Measurements from ENCODE around the gene RHEBL1.

The RHEBL1 gene

DNA sequence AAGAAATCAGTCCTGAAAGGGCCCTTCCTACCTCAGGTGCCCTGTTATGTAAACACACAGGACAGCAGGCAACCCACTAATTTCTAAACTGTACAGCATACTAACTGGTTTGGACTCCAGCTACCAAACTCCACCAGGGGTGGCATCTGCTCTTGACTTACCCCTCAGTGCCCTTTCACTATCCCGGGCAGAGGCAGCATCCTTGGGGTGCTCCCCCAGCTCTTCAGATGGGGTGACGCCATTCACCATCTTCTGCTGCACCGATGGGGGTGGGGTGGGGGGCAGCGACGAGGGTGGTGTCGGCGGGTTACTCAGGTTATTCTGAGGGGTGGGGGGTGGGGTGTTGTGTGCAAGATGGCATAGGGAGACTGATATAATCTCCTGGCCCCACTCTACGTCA lies 39.7 kb downstream of the RHEBL1 start:
- H3K36me3 ChIP-seq (ENCODE audit: control insufficient read depth in 2 of 2, insufficient read depth in 2 of 2, low read length in 2 of 2) = peaks cover 79 to 87% of the 10 kb centered on the region in 2 donors
- no peaks in the 10 kb centered on the region for H3K27me3 ChIP-seq (ENCODE audit: control insufficient read depth in 2 of 2, insufficient read depth in 2 of 2, low read length in 2 of 2)
- no peak overlapping the region for H3K9ac ChIP-seq (ENCODE audit: low read depth in 1 of 2, low read length in 2 of 2)
- no peak overlapping the region for H3K27ac ChIP-seq (ENCODE audit: low read depth in 2 of 2, low read length in 2 of 2)
- H3K9me3 ChIP-seq (ENCODE audit: control insufficient read depth in 2 of 2, low read length in 2 of 2) = no peaks in the 10 kb centered on the region
- no peaks in the 10 kb centered on the region for H3K4me1 ChIP-seq (ENCODE audit: control insufficient read depth in 2 of 2, insufficient read depth in 2 of 2, low read length in 2 of 2)
- no peak overlapping the region for H3K4me3 ChIP-seq (ENCODE audit: low read length in 2 of 2)

- Histone ChIP-seq H3K4me3 (ENCODE audit: low read length in 2 of 2) (no peak overlapping the region), H3K36me3 (ENCODE audit: control insufficient read depth in 2 of 2, insufficient read depth in 2 of 2, low read length in 2 of 2) (peaks cover 75 to 88% of the 10 kb centered on the region in 2 donors), H3K4me1 (ENCODE audit: control insufficient read depth in 2 of 2, insufficient read depth in 2 of 2, low read length in 2 of 2) (no peaks in the 10 kb centered on the region), H3K27ac (ENCODE audit: low read depth in 2 of 2, low read length in 2 of 2) (no peak overlapping the region), H3K9ac (ENCODE audit: low read depth in 1 of 2, low read length in 2 of 2) (no peak overlapping the region), H3K9me3 (ENCODE audit: control insufficient read depth in 2 of 2, low read length in 2 of 2) (no peaks in the 10 kb centered on the region), H3K27me3 (ENCODE audit: control insufficient read depth in 2 of 2, insufficient read depth in 2 of 2, low read length in 2 of 2) (no peaks in the 10 kb centered on the region)
These were observed 41.0 kb downstream of the RHEBL1 start for GRCh38 chr12:49028666-49029275.

DNA sequence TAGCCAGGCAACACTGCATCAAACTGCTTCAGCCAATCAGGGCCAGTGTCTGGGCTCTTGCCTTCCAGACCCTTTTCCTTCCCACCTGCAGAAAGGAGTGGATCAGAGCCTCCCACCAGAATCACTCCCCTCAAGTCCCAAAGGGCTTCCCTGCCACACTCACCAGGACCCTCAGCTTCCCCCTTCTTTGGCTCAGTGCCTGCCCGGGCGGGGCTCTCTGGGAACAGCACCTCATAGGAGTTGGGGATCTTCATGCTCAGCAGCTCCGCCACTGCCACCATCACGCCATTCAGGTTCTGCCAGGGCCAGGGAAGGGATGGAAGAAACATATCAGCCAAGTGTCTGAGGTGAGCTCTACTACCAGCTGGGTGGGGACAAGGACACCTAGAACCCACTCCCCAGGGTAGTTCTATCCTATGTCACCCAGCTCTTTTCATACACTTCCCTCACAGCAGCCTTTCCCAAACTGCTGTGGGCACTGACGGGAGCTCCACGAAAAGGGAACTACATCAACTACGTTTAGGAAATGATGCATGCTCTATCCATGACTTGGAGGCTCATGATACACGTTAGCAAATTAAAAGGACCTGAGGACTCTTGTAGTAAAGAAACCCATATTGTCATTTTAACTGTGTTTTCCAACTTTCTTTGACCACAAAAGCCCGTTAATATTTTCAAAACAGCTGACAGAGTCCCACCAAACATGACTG lies 41.8 kb downstream of the RHEBL1 start:
- no peaks in the 10 kb centered on the region for H3K9me3 ChIP-seq (ENCODE audit: control insufficient read depth in 2 of 2, low read length in 2 of 2)
- H3K36me3 ChIP-seq (ENCODE audit: control insufficient read depth in 2 of 2, insufficient read depth in 2 of 2, low read length in 2 of 2) = peaks cover 73 to 84% of the 10 kb centered on the region in 2 donors

GRCh38 chr12:49026678-49027480 lies 42.9 kb downstream of the RHEBL1 start:
- Histone ChIP-seq H3K4me1 (ENCODE audit: control insufficient read depth in 2 of 2, insufficient read depth in 2 of 2, low read length in 2 of 2) (no peaks in the 10 kb centered on the region), H3K9me3 (ENCODE audit: control insufficient read depth in 2 of 2, low read length in 2 of 2) (no peaks in the 10 kb centered on the region), H3K4me3 (ENCODE audit: low read length in 2 of 2) (no peak overlapping the region), H3K9ac (ENCODE audit: low read depth in 1 of 2, low read length in 2 of 2) (no peak overlapping the region), H3K27ac (ENCODE audit: low read depth in 2 of 2, low read length in 2 of 2) (no peak overlapping the region), H3K36me3 (ENCODE audit: control insufficient read depth in 2 of 2, insufficient read depth in 2 of 2, low read length in 2 of 2) (peaks cover 73 to 85% of the 10 kb centered on the region in 2 donors), H3K27me3 (ENCODE audit: control insufficient read depth in 2 of 2, insufficient read depth in 2 of 2, low read length in 2 of 2) (no peaks in the 10 kb centered on the region)

More for the DNA sequence above, 41.8 kb downstream of the RHEBL1 start:
- Histone ChIP-seq H3K4me1 (ENCODE audit: control insufficient read depth in 2 of 2, insufficient read depth in 2 of 2, low read length in 2 of 2) (no peaks in the 10 kb centered on the region), H3K27me3 (ENCODE audit: control insufficient read depth in 2 of 2, insufficient read depth in 2 of 2, low read length in 2 of 2) (no peaks in the 10 kb centered on the region), H3K27ac (ENCODE audit: low read depth in 2 of 2, low read length in 2 of 2) (no peak overlapping the region), H3K9ac (ENCODE audit: low read depth in 1 of 2, low read length in 2 of 2) (no peak overlapping the region), H3K4me3 (ENCODE audit: low read length in 2 of 2) (no peak overlapping the region)

DNA sequence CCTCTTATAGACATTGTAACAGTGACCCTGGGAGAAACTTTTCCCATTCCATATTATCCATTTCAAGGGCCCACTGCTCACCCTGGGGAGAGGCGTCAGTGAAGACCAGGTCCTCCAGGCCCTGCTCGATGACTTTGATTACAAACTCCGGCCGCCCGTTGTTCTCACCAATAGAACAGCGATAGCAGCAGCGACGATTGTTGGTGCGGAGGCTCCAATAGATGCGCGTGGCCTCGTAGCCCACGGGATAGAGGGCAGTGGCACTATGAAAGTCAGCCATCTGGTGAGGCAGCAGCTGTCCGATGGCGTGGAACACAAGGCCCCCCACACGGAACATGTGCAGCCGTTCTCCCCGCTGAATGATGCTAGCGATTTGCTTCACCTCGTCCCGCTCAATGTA lies 43.7 kb downstream of the RHEBL1 start:
- Histone ChIP-seq H3K9ac (ENCODE audit: low read depth in 1 of 2, low read length in 2 of 2) (no peak overlapping the region), H3K36me3 (ENCODE audit: control insufficient read depth in 2 of 2, insufficient read depth in 2 of 2, low read length in 2 of 2) (peaks cover 71 to 82% of the 10 kb centered on the region in 2 donors), H3K4me3 (ENCODE audit: low read length in 2 of 2) (no peak overlapping the region)

GRCh38 chr12:49025463-49025862 lies 44.3 kb downstream of the RHEBL1 start:
- no peaks in the 10 kb centered on the region for H3K27me3 ChIP-seq (ENCODE audit: control insufficient read depth in 2 of 2, insufficient read depth in 2 of 2, low read length in 2 of 2)
- peaks cover 67 to 79% of the 10 kb centered on the region in 2 donors for H3K36me3 ChIP-seq (ENCODE audit: control insufficient read depth in 2 of 2, insufficient read depth in 2 of 2, low read length in 2 of 2)

More for the DNA sequence above, 43.7 kb downstream of the RHEBL1 start:
- H3K27ac ChIP-seq (ENCODE audit: low read depth in 2 of 2, low read length in 2 of 2) = no peak overlapping the region
- H3K4me1 ChIP-seq (ENCODE audit: control insufficient read depth in 2 of 2, insufficient read depth in 2 of 2, low read length in 2 of 2) = no peaks in the 10 kb centered on the region
- no peaks in the 10 kb centered on the region for H3K27me3 ChIP-seq (ENCODE audit: control insufficient read depth in 2 of 2, insufficient read depth in 2 of 2, low read length in 2 of 2)
- H3K9me3 ChIP-seq (ENCODE audit: control insufficient read depth in 2 of 2, low read length in 2 of 2) = no peaks in the 10 kb centered on the region

DNA sequence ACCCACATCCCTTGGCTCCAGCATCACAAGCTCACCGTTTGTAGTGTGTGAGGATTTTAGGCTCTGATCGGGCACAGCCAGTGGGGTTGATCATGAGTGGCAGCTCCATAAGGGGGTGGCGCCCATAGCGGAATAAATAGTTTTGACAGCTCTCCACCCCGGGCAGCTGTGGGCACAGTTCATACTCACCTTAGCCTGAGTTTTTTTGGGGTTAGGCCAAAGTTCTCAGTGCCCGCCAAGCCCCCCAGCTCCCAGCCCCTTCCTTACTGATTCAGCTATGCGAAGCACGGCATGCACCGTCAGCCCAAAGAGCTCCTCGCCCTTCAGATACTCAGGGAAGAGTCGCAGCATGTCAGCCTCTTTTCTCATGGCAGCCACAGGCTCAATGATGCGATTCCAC lies 45.2 kb downstream of the RHEBL1 start:
- H3K9ac ChIP-seq (ENCODE audit: low read depth in 1 of 2, low read length in 2 of 2) = no peak overlapping the region
- peaks cover 67 to 73% of the 10 kb centered on the region in 2 donors for H3K36me3 ChIP-seq (ENCODE audit: control insufficient read depth in 2 of 2, insufficient read depth in 2 of 2, low read length in 2 of 2)
- peaks cover 0 to under 1% of the 10 kb centered on the region in 2 donors for H3K4me1 ChIP-seq (ENCODE audit: control insufficient read depth in 2 of 2, insufficient read depth in 2 of 2, low read length in 2 of 2)
- H3K4me3 ChIP-seq (ENCODE audit: low read length in 2 of 2) = no peak overlapping the region
- no peaks in the 10 kb centered on the region for H3K9me3 ChIP-seq (ENCODE audit: control insufficient read depth in 2 of 2, low read length in 2 of 2)
- H3K27me3 ChIP-seq (ENCODE audit: control insufficient read depth in 2 of 2, insufficient read depth in 2 of 2, low read length in 2 of 2) = no peaks in the 10 kb centered on the region
- no peak overlapping the region for H3K27ac ChIP-seq (ENCODE audit: low read depth in 2 of 2, low read length in 2 of 2)

More at GRCh38 chr12:49025463-49025862, 44.3 kb downstream of the RHEBL1 start:
- no peak overlapping the region for H3K4me3 ChIP-seq (ENCODE audit: low read length in 2 of 2)
- H3K9me3 ChIP-seq (ENCODE audit: control insufficient read depth in 2 of 2, low read length in 2 of 2) = no peaks in the 10 kb centered on the region
- no peak overlapping the region for H3K27ac ChIP-seq (ENCODE audit: low read depth in 2 of 2, low read length in 2 of 2)
- H3K9ac ChIP-seq (ENCODE audit: low read depth in 1 of 2, low read length in 2 of 2) = no peak overlapping the region
- H3K4me1 ChIP-seq (ENCODE audit: control insufficient read depth in 2 of 2, insufficient read depth in 2 of 2, low read length in 2 of 2) = no peaks in the 10 kb centered on the region

DNA sequence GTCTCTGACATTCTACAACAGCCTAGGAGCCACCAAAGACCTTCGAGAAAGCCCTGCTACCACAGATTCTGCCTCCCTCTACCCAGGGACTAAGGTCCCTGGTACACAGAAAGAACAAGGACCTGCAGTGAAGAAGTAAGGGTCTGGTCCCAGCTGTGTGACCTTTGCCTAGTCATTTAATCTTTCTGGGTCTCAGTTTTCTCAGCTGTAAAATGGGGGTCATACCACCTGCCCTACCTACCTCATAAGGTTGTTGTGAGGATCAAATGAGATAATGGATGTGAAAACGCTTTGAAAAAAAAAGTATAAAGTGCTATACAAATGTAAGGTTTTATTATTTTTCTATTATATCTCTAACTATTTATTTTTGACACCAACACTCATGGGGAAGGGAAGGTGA lies 46.0 kb downstream of the RHEBL1 start:
- H3K36me3 ChIP-seq (ENCODE audit: control insufficient read depth in 2 of 2, insufficient read depth in 2 of 2, low read length in 2 of 2) = peaks cover 60 to 67% of the 10 kb centered on the region in 2 donors
- H3K27me3 ChIP-seq (ENCODE audit: control insufficient read depth in 2 of 2, insufficient read depth in 2 of 2, low read length in 2 of 2) = no peaks in the 10 kb centered on the region
- no peak overlapping the region for H3K4me3 ChIP-seq (ENCODE audit: low read length in 2 of 2)
- H3K9ac ChIP-seq (ENCODE audit: low read depth in 1 of 2, low read length in 2 of 2) = no peak overlapping the region
- H3K9me3 ChIP-seq (ENCODE audit: control insufficient read depth in 2 of 2, low read length in 2 of 2) = no peaks in the 10 kb centered on the region
- no peak overlapping the region for H3K27ac ChIP-seq (ENCODE audit: low read depth in 2 of 2, low read length in 2 of 2)
- H3K4me1 ChIP-seq (ENCODE audit: control insufficient read depth in 2 of 2, insufficient read depth in 2 of 2, low read length in 2 of 2) = peaks cover 0 to 2% of the 10 kb centered on the region in 2 donors

DNA sequence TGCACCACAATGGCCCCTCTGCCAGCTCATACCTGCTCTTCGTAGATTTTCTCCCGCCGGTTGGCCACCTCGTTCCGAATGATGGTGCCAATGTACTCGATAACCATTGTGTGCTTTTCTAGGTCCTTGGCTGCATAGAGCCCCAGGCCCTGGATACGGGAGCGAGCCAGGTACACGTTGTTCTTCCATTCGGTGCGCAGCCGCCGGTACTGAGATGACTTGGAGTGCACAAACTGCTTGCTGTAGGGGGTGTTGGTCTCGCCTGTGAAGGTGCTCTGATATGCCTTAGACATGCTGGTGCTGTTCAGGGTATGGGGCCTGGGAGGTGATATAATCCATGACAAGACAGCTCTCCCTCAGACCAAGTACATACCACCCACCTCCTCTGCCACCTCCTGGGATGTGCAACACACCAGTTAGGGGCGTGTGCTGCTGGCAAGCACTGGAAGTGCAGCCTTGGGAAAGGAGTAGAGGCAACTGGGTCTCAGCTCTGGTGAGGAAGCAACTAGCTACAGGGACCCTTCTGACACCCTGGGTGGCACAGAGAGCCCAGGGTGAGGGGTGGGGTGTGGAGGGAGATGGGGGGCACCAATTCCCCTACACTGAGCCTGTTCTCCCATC lies 47.1 kb downstream of the RHEBL1 start:
- no peak overlapping the region for H3K9ac ChIP-seq (ENCODE audit: low read depth in 1 of 2, low read length in 2 of 2)
- H3K27ac ChIP-seq (ENCODE audit: low read depth in 2 of 2, low read length in 2 of 2) = no peak overlapping the region
- no peak overlapping the region for H3K4me3 ChIP-seq (ENCODE audit: low read length in 2 of 2)
- H3K9me3 ChIP-seq (ENCODE audit: control insufficient read depth in 2 of 2, low read length in 2 of 2) = no peaks in the 10 kb centered on the region
- no peaks in the 10 kb centered on the region for H3K27me3 ChIP-seq (ENCODE audit: control insufficient read depth in 2 of 2, insufficient read depth in 2 of 2, low read length in 2 of 2)
- H3K36me3 ChIP-seq (ENCODE audit: control insufficient read depth in 2 of 2, insufficient read depth in 2 of 2, low read length in 2 of 2) = peaks cover 50 to 56% of the 10 kb centered on the region in 2 donors
- peaks cover 6 to 9% of the 10 kb centered on the region in 2 donors for H3K4me1 ChIP-seq (ENCODE audit: control insufficient read depth in 2 of 2, insufficient read depth in 2 of 2, low read length in 2 of 2)
